GM18526 (cell line): ENCODE data around the gene PIP4K2C.

ENCODE experiments used
- POLR2A ChIP-seq: IDR thresholded peaks from 3 replicates; pipeline ENCODE4 v1.6.1; 2011; ENCODE audit not compliant: insufficient read length; ENCODE audit errors: extremely low read depth

The PIP4K2C gene

DNA sequence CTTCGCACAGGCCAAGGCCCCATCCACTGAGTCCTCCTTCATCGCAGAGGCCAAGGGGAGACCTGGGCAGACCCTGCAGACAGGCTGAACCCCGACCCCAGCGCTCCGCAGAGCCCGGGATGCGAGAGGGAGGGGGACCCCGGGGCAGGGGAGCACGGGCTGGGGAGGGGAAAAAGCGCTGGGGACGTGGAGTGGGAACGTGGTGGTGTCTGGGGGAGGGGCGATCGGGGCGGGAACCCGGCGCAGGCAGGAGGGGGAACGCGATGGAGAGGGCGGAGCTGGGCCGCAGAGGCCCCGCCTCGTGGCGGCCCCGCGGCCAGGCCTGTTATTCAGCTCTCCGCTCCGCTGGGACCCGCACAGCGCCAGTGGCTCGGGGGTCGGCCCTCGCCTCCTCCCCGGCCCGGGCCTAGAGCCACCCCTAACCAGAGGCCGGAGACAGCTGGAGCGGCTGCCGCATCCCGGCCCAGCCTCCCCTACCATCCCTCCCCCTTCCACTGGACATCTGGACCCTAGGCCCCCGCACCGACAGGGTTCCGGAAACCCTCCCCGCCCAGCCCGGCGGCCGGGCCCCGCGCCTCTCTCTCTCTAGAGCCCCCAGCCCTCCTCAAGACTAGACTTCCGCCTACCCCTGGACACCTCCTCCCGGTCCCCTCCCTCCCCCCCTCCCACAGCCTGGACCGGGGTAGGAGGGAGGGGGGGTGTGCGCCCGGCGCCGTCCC lies 20.3 kb downstream of the PIP4K2C start, which contains the start of gene ARHGEF25:
Gene ARHGEF25, plus strand, starts transcription at position 328 of the 719 bp plus-strand sequence. CDS start 460 bp downstream, outside the sequence.
- peak; percentile 53 for TF ChIP-seq POLR2A

GRCh38 chr12:57611827-57612710 lies 21.1 kb downstream of the PIP4K2C start:
- TF ChIP-seq POLR2A, result no peak

DNA sequence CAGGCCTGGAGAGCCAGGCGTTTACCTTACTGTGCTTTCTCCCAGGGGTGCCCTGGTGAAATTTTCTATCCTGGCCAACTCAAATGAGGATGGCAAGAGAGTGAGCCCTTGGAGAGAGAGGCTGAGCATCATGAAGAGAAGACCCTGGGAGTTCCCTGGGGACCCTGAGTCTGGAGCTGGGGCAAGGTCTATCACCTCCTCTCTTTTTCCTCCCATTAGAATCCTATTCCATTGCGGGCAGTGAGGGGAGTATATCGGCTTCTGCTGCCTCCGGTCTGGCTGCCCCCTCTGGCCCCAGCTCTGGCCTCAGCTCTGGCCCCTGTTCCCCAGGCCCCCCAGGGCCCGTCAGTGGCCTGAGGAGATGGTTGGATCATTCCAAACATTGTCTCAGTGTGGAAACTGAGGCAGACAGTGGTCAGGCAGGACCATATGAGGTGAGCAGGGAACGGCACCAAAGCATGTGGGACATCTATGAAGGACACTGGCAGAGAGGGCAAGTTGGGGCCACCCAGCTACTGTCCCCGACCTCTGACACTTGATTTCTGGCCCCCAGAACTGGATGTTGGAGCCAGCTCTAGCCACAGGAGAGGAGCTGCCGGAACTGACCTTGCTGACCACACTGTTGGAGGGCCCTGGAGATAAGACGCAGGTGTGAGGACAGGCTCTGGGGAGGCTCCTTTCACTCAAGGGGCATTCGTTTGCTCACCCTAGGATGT lies 21.9 kb downstream of the PIP4K2C start:
- no peak for TF ChIP-seq POLR2A

GRCh38 chr12:57613427-57614109 lies 22.6 kb downstream of the PIP4K2C start:
- no peak for TF ChIP-seq POLR2A

- no peak for TF ChIP-seq POLR2A
Measured at GRCh38 chr12:57614178-57614947, 23.4 kb downstream of the PIP4K2C start.

- TF ChIP-seq POLR2A, result no peak
Measured at GRCh38 chr12:57614948-57615500, 24.0 kb downstream of the PIP4K2C start.

DNA sequence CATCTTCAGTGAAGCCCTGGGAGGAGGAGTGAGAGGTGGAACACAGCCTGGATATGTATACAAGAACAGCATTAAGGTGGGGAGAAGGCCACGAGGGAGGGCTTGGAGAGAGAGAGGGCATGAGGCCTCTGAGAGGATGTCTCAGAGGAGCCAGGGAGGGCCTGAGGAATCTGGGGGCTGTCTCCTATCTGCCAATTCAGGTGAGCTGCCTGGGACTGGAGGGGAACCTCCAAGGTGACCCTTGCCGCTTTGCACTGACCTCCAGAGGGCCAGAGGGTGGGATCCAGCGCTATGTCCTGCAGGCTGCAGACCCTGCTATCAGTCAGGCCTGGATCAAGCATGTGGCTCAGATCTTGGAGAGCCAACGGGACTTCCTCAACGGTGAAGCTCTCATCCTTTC lies 24.6 kb downstream of the PIP4K2C start:
- no peak for TF ChIP-seq POLR2A

GRCh38 chr12:57616383-57617101 lies 25.6 kb downstream of the PIP4K2C start:
- no peak for TF ChIP-seq POLR2A

DNA sequence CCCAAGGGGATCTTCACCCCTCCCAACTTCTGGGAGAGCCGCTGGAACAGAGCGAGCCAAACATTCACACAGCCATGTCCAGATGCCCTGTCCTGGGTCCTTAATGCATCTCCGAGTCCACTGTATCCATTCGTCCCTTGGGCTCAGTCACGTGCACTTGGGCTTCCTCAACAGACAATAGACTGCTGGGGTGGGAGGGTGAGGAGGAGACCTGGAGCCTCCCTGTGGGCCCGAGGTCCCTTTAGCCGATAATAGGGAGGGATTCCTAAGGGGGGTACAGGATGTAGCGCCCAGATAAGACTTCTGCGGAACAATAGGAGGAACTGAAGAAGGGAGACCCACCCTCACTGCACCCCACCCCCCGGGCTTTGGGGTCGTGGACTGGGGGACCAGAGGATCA lies 26.9 kb downstream of the PIP4K2C start:
- TF ChIP-seq POLR2A, result no peak

DNA sequence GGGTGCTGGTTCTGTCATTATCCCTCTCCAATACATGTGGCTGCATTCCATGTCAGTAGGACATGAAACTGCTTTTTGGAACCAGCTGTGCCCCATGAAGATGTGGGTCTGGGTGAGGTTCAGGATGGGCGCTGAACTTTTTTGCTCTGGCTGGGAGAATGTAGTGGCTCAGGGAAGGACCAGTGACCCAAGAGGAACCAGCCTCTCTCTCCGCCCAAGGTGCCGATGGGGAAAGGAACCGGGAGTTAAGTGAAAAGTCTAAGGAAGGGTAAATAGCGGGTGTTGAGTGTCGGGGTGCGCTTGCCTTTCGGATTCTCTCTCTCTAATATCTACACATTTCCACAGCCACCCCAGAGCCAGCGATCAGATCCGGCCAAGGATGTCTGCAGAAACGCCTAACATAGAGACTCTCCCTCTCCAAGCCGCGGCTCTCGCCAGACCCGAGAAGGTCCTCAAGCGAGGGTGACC lies 28.0 kb downstream of the PIP4K2C start:
- TF ChIP-seq POLR2A, result no peak

GRCh38 chr12:57619434-57620244 lies 28.6 kb downstream of the PIP4K2C start:
- TF ChIP-seq POLR2A, result no peak

DNA sequence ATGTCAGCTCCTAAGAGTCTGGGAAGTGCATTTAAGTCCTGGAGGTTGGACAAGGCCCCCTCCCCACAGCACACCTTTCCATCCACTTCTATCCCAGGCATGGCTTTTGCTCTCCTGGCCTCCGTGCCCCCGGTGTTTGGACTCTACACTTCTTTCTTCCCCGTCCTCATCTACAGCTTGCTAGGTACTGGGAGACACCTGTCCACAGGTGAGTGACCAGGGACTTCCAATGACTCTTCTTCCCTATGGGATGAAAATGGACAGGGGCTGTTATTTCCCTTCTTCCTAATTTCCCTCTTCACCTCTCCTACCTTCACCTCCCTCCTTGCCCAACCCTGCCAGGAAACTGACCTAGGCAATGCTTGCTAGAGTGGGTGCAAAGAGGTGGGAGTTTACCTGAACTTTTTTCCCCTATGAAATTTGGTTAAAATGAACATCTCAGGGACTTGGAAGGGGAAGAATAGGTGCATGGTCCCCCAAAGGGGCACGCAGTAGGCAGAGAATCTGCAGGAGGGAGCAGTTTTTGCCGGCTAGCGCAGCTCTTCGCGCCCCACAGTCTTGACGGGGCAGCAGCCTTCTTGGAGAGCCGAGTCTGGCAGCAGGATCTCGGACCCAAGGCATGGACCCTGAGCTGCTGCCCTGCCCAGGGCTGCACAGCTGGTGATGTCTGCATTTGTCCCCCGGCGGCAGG lies 29.4 kb downstream of the PIP4K2C start:
- no peak for TF ChIP-seq POLR2A

- TF ChIP-seq POLR2A, result no peak
Measured at GRCh38 chr12:57620936-57621496, 30.0 kb downstream of the PIP4K2C start.
